GM19239 (cell line): ENCODE measurements around the gene DBN1.

Source experiments
- DNase-seq: peaks from one replicate; pipeline ENCODE4 v3.0.0; 2011; ENCODE audit warnings: low spot score; ENCODE audit not compliant: insufficient read length
- FAIRE-seq: peaks from 2 replicates; lab custom pipeline; 2011; peaks lifted over from hg19 to GRCh38; lab: Jason Lieb, UNC

Gene DBN1

GRCh38 chr5:177457852-177458681 lies 15.4 kb downstream of the DBN1 start:
- no peak for DNase-seq
- FAIRE-seq = no peak

GRCh38 chr5:177456976-177457851 lies 16.2 kb downstream of the DBN1 start:
- peak; percentile 96 for FAIRE-seq
- peak; percentile 99 for DNase-seq

- no peak for DNase-seq
These were observed 16.9 kb downstream of the DBN1 start for GRCh38 chr5:177456591-177456964.

GRCh38 chr5:177455661-177456590 lies 17.5 kb downstream of the DBN1 start:
- FAIRE-seq (peak; percentile 84), DNase-seq (peak; percentile 90)

More at GRCh38 chr5:177456591-177456964, 16.9 kb downstream of the DBN1 start:
- FAIRE-seq = no peak

GRCh38 chr5:177455036-177455660 lies 18.3 kb downstream of the DBN1 start:
- DNase-seq = peak; percentile 71
- peak; percentile 92 for FAIRE-seq

GRCh38 chr5:177454397-177455035 lies 18.9 kb downstream of the DBN1 start:
- FAIRE-seq = peak; percentile 95
- DNase-seq = peak; percentile 95

GRCh38 chr5:177453852-177454396 lies 19.5 kb downstream of the DBN1 start:
- DNase-seq (no peak), FAIRE-seq (peak; percentile 82)

GRCh38 chr5:177452688-177453638 lies 20.5 kb downstream of the DBN1 start:
- no peak for FAIRE-seq

GRCh38 chr5:177450667-177451424 lies 22.6 kb downstream of the DBN1 start:
- no peak for DNase-seq
- FAIRE-seq = no peak

More at GRCh38 chr5:177452688-177453638, 20.5 kb downstream of the DBN1 start:
- DNase-seq = no peak

GRCh38 chr5:177449140-177450061 lies 24.0 kb downstream of the DBN1 start:
- DNase-seq = no peak
- no peak for FAIRE-seq

- FAIRE-seq = peak; percentile 82
These were observed 25.0 kb downstream of the DBN1 start for GRCh38 chr5:177448244-177448950.

GRCh38 chr5:177447611-177448243 lies 25.7 kb downstream of the DBN1 start:
- DNase-seq (no peak), FAIRE-seq (peak; percentile 44)

More at GRCh38 chr5:177448244-177448950, 25.0 kb downstream of the DBN1 start:
- DNase-seq = no peak

GRCh38 chr5:177447066-177447610 lies 26.3 kb downstream of the DBN1 start:
- DNase-seq = no peak
- FAIRE-seq = no peak
